GM19351 (cell line): ENCODE results near the gene TP53TG3C.
"Not testable (repeated sequence)": the region's sequence is repeated elsewhere in the genome, so short reads cannot be mapped to it uniquely, and the experiment has no call there.

Experiments
- ATAC-seq: cut with Tn5 transposase; IDR thresholded peaks from one replicate; pipeline ENCODE4 v1.9.1; 2021; ENCODE audit warnings: mild to moderate bottlenecking, moderate library complexity; ENCODE audit not compliant: unreplicated experiment

Gene TP53TG3C, protein sequence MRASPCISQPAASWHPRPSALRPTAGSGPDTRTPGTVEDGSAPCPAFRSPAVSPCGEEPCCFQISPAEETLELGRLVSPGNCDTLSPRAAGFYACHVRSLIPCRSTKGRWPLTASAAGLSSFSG

DNA sequence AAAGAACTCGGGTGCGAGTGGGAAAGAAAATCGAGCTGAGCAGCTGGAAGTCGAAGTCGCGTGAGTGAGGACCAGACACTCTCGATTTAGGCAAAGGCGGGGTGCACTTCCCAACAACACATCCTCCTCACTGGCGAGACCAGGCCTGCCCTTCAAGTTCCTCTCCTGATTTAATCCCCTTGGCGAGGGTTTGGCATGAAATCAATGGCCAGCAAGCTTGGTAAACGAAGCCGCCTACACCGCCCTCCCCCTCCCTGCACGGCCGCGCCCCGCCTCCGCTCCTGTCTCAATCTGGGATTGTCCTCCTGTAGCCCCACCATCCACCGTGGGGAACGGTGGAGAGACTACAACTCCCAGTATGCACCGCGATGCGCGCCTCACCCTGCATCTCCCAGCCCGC, at the start of gene TP53TG3C:
TP53TG3C (plus strand) TSS at position 301 of the 400 bp plus-strand sequence; CDS start at position 369, 68 bp downstream.
- ATAC-seq = not testable (repeated sequence)
